Measurements from ENCODE around the gene TSSC4.

The TSSC4 gene

DNA sequence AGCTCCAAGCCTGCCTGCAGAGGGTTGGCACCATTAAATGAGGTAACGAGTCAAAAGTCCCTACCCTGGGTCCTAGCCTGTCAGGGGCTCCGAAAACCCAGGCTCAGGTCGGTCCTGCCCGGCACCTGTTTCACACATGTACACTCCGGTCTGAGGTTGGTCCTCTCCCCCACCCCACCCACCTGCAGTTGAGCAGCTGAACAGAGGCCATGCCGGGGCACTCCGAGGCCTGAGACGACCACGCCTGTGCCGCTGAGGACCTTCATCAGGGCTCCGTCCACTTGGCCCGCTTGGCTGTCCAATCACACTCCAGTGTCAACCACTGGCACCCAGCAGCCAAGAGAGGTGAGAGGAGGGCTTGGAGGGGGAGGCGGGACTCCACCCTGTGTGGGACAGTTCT, 1.6 kb downstream of the TSSC4 start:
- DNase-seq: no peak

DNA sequence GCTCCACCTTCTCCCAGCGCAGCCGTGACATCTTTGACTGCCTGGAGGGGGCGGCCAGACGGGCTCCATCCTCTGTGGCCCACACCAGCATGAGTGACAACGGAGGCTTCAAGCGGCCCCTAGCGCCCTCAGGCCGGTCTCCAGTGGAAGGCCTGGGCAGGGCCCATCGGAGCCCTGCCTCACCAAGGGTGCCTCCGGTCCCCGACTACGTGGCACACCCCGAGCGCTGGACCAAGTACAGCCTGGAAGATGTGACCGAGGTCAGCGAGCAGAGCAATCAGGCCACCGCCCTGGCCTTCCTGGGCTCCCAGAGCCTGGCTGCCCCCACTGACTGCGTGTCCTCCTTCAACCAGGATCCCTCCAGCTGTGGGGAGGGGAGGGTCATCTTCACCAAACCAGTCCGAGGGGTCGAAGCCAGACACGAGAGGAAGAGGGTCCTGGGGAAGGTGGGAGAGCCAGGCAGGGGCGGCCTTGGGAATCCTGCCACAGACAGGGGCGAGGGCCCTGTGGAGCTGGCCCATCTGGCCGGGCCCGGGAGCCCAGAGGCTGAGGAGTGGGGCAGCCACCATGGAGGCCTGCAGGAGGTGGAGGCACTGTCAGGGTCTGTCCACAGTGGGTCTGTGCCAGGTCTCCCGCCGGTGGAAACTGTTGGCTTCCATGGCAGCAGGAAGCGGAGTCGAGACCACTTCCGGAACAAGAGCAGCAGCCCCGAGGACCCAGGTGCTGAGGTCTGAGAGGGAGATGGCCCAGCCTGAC, 2.5 kb downstream of the TSSC4 start:
- no peak for DNase-seq

DNA sequence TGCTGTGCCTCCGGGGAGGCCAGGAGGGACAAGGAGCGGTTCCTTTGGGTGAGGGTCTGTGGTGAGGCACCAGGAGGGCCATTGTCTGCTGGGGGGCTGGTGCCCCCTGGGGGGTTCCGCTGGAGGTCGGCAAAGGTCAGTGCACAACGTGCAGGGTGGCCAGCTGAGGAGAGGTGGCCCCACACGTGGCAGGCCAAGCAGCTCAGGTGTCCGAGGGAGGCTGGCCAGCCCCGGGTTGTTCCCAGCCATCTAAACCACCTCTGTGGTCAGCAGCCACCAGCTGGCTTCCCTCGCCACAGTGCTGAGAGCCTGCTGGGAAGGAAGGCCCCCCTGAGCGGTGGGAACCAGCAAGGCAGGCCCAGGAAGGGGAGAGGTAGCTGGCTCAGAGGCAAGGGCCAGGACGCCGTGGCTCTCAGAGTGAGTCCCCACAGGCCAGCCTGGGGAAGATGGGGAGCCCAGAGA, 4.2 kb downstream of the TSSC4 start:
- DNase-seq: no peak

DNA sequence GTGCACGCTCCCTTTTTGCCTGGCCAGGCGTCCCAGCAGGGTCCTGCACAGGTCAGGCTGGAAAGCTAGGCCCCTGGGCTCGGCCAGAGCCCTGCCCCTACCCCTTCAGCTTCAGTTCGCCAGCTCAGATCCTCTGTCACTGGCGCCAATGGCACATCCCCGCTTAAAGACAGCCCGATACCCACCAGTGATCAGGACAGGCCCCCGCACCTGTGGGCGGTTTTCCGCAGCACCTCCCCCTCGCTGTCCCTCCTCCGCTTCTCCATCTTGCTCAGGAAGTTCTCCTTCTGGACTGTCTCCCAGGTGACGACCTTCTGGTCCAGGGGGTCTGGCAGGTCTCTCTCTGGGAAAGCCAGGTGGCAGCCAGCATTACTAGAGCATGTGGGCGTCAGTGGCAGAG, 5.9 kb downstream of the TSSC4 start:
- no peak for DNase-seq

DNA sequence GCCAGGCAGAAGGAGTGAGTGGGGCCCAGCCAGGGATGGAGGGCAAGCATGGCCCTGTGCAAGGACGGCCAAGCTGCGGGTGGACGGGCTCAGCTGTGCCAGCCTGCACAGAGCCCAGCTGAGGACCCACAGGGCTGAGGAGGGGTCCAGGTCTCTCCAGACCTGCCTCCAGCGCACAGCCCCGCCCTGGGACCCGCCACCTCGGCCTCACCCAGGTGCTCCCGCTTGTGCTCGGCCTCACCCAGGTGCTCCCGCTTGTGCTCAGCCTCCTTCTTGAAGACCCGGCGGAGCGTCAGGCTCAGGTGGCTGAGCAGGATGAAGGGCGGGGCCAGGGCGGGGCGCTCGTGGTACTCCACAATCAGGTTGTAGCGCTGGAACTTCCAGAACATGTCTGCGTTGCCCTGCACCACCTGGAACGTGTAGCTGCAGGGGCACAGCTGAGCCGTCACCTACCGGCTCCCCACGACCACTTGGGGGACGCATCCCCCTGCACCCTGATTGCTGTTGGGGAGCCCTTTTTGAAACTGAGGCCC, 6.4 kb downstream of the TSSC4 start:
- DNase-seq: no peak

DNA sequence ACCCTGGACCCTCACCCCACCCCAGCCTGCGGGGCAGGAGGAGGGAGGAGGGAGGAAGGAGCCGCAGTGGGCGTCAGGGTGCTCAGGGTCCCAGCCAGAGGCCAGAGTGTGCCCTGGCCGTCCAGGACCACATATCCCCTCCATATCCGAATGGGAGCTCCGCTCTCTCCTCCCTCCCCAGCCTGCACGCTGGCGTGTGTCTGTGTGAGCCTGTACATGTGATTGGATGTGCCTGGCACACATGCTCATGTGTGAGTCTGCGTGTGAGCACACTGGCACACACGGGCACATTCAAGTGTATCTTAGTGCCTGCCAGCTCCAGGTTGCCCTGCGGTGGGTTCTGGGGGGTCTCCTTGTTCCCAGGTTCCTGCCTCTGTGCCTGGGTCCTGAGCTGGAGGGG, 8.1 kb downstream of the TSSC4 start:
- no peak for DNase-seq

DNA sequence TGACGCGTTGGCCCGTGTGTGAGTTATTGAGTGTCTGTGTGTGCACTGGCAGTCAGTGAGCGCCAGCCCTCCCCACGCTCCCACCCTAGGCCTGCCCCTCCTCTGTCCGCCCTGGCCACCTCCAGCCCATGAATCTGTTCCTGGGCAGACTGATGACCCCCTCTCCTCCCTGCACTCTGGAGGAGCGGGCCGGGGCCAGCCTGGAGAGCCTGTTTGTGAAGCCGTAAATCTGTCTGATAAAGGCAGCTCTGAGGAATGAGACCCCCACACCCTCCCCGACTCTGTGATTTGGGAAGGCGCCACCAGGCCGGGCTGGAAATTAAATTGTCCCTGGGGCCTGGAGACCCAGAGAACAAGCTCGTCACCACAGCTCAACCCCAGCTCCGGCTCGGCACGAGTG, 8.6 kb downstream of the TSSC4 start:
- DNase-seq: no peak

DNA sequence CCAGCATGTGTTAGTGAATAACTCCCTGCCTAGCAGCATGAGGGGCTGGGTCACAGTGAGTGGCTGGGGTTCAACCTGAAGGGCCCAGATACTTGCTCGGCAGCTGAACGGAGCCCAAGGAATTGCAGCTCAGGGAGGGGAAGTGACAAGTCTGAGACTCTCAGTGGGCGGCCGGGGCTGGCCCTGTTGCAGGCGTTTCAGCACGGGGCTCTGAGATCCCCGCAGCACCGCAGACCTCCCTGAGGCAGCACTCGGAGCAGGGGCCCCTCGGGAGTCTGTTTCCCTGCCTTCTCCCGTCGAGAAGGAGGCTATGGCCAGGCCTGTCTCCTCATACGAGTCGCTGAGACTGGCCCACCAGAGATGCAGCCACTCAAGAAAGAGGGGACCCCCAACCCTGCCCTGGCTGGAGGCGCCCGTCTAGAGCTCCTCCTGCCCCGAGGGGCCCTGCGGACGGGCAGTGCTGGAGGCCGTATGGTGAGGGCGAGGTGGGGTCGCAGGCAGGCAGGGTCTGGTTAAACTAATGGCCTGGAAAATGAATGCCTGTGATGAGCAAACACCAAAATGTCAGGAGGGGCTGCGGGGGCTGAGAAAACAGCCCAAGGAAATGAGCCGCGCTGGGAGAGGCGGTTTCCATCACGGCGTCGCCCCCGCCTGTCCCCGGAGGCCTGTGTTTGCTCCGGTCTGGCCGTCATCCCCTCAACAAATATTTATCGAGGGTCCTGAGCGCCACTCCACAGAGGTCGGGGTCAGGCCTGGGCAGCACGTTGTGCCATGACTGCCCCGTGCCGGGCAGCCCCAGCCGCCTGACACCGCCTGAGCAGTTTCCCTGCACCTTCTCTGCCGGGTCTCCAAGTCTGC, 9.3 kb downstream of the TSSC4 start:
- no peak for DNase-seq

DNA sequence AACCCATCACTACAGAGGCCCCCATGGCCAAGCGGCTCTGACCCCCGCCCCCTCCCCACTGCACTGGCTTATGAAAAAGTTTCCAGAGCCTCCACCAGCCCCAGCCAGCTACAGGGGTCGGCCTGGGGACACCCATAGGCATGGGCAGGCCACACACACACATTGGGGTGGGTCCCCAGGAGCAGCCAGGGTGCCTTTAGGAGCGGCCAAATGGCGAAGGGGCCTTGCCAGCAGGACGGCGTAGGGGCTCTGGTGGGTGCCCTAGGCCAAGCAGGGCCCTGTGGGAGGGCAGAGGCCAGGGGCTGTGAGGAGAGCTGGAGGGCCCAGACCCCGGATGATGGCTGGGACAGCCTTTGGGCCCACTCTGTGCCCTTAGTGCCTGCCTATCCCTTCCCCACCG, 10.1 kb downstream of the TSSC4 start:
- no peak for DNase-seq

DNA sequence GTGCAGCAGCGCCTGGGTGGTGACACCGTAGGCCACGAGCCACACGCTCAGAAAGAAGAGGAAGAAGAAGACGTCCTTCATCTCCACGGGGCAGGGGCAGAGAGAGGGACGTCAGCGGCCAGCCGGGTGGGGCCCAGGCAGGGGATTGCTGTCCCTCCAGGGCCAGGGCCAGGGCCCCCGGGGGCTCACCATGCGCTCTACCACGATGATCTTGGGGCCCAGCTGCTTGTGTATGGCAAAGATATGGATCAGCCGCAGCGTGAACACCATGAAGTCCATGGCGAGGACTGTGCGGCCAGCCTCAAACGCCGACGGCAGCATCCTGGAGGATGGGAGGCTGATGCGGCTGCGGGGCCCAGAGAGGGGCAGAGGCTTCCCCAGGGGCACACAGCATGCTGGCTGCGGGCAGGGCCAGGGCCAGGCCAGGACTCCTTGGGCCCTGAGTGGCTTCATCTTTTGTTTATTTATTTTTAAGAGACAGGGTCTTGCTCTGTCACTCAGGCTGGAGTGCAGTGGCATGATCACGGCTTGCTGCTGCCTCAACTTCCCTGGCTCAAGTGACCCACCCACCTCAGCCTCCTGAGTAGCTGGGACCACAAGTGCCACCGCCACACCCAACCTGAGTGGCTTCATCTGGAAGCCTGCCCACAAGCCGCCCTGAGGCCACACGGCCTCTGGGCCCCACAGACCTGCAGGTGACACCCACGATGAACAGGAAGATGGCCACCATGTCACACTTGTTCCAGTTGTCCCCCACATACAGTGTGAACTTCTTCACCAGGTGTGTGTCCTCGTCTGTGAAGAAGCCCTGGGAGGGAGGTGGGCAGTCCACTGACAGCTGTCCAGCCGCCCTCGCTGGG, 11.1 kb downstream of the TSSC4 start:
- no peak for DNase-seq

DNA sequence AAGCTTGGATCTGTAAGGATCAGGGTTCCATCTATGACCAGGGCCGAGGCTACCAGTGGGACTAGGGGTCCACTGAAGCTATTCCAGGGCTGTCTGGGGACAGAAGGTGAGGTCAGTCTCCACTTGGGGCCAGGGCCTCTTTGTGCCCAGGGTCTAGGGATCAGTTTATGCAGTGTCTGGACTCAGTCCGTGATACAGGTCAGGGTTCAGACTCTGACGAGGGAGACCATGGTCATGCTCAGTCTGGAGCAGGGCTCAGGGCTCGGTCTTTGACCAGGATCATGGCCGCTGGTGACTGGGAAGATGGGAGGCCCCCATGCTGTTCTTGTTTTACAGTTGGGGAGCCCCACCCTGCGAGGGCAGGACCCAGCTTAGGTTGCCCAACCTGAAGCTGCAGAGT, 11.8 kb downstream of the TSSC4 start:
- no peak for DNase-seq

DNA sequence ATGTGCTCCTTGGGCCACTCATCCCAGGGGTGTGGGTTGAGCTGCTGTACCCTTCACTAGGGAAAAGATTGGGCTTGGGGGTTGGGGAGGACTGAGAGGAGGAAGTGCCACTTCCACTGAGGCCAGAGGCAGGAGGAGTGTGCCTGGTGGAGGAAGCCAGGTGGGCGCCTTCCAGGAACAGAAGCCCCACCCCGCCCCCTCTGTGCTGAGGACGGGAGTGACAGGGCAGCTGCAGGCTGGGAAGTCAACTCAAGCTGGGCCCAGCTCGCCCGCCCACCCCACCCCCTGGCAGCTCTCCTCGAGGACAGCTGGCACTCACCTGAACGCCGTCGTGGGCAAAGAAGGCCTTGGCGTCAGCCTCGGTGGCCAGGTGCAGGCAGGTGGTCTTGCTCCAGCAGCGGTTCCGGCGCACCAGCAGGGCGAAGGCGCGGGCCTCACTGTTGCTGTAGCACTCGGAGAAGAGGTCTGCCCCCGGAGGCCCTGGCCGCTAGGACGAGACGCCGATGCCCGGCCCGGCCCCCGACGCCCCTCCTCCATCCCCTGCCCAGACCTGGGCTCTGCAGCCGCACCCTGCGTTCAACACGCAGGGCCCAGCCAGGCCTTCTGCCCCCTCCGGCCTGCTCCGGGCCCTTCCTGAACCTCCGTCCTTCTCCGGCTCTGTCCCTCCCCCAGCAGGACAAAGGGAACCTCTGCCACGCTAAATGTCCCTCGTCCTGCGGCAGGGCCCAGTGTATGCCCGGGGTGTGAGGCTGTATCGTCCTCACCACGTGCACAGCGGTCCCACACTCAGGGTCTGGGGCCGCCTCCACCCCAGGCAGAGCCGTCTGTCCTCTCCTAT, 13.4 kb downstream of the TSSC4 start:
- DNase-seq: no peak

DNA sequence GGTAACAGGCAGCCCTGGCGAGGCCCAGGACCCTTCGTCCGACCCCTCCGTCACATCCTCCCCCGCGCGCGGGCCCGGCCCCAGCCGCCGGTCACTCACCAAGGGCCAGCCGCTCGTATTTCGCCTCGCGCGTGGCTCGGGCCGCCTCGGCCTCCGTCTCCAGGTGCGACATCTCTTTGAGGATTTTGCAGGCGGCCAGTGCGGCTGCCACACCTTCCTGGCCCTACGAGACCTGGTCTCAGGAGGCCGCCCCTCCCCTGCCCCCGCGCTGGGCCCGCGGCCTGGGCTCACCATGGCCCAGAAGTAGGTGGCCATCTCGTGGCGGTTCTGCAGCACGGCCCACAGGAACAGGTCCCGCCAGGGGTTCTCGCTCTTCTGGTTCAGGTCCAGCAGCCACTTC, 14.1 kb downstream of the TSSC4 start:
- DNase-seq: no peak

DNA sequence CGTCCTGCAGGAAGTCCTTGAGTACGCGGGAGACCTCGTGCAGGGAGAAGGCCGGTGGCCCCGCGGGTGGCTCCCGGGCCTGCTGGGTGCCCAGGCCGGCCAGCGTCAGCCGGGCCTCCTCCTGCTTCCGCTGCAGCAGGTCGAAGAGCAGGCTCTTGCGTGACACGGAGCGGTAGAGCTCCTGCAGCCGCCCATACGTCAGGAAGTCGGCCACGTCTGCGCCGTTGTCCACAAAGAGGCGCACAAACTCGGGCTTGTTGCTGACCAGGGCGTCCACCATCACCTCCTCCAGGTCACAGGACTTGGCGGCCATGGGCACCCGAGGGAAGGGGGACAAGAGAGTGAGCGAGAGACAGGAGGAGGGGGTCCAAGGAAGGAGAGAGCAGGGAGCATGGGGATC, 14.6 kb downstream of the TSSC4 start:
- no peak for DNase-seq

DNA sequence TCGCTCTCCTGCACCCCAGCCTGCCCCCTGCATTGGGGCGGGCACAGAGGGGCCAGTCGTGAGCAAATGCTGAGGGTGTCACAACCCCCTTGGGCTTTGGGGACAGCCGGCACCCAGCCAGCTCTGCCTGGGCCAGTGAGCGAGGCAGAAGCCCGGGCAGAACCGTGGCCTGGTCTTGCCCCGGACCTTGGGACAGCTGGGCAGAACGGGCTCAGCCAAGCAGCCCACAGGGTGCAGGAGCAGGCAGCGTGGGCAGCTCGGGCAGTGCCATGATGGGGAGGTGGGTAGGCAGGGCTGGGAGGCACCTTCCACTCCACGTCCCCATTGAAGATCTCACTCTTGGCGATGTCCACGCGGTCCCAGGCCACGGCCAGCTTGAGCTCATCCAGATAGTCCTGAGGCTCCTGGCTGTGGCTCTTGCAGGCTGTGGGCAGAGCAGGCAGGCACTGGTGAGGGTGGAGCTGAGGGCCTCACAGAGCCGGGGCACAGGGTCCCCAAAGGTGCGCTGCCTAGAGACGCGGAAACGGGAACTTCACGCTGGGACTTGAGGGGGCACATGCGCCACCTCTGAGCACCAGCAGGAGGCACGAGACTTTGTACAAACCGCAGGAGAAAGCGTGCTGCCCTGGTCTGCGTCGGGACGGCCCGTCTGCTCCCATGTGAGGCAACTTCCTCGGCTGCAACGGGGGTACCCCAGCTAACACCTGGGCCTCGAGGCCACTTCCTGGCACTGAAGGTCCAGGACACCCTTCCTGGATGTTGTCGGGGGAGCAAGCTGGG, 15.2 kb downstream of the TSSC4 start:
- no peak for DNase-seq

DNA sequence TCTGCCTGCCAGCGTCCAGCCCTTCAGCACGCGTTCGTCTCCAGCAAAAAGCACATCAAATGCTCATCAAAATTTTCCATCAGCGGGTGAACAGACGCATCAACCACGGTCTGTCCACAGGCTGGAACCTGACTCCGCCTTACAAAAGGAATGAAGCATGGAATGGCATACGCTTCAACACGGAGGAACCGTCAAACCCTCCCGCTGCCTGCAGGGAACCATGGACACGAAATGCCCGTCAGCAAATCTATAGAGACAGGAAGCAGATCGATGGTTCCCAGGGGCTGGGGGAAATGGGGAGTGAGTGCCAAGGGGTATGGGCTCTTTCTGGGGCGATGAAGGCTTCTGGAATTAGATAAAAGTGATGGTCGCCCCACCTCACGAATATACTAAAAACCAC, 16.2 kb downstream of the TSSC4 start:
- no peak for DNase-seq

DNA sequence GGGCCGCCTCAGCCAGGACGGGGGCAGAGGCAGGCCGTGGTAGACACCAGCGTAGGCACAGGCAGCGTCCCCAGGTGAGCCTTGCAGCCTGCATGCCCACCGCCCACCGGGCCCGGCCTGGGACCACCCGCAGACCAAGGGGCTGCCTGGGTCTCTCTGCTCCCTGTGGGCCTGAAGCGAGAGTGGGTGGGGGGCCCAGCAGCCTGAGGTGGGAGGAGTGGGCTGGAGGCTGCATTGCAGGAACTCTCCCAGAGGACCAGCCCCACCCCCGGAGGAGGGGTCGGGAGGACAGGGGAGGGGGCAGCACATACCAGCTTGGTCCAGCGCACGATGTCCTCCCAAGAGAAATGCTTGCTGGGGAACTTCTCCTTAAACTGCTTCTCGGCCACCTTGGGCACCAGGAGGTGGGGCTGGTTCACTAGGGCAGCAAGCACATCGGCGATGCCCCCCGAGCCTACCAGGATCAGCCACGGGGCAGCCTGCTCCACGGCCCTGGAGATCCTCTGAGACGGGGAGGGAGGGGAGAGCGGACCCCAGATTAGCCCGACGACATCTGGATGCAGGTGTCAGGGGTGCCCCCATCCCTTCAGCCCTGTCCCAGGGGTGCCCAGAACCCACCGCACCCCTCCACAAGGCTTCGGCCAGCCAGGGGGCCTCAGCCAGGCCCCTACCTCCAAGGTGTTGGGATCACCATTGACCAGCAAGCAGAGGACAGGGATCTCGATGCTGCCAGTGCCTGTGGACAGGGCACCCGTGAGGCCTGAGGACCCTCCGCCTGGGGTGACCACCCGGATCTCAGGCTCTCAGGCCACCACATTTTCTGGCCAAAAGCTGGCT, 17.5 kb downstream of the TSSC4 start:
- DNase-seq: no peak

DNA sequence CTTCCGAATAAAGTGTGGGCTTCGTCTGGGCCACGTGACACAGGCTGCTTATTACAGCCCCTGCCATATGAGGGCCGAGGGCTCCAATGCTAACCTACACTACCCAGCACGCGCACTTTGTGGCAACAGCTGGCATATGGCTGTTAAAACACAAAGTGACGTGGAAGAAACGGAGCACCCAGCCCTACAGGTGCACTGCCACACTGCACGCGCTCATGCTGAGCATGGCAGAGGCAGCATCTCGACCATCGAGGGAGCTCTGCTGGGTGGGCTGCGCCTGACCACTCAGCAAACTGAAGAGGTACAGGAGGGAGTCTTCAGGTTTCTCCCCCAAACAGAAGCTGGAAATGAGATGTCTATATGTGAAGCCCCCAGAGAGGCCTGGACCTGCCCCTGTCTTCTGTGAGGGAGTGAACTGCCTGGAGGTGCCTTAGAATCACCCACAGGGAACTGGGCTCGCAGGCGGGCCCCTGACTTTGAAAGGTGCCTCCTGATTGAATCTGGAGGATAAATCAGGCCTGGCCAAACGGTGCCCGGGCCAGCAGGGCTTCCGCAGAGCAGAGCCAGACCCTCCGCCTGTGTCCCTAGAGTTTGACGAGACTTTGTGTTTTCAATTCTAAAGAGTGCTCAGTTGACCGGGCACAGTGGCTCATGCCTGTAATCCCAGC, 18.3 kb downstream of the TSSC4 start:
- DNase-seq: no peak

DNA sequence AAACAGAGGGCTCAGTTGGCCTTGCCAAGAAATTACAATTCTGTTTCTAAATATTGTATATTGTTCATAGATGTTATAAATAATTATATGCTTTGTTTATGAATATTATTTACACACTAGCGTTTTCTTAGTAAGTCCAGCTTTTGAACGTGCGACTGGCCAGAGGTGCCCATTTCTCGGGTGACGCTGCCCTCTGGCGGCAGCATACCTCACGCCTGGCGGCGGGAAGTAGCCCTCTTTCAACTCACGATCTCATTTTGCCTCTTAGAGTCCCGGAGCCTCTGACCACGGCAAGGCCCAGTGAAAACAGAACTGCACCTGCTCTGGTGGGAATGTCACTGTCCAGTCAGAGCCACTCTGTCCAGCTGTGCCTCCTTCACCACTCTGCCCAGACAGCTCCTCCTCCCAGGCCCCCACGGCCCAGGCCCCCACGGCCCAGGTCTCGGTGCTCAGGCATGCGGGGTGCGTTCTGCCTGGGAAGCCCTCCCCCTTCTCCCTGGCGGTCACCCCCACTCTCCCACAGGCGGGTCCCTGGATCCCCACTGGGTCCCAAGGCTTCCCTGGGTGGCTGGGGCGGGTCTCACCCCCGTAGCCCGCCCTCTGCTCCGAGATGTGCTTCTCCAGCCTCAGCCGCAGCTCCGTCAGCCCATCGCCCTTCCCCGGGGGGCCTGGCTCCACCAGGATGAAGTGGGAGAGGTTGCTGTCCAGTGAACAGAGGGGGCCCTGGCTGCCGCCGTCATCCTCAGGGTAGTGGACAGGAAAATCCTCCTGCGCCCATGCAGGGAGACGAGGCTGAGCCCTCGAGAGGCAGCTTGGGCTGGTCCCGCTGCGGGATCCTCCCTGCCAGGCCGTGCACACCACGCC, 19.3 kb downstream of the TSSC4 start:
- DNase-seq: peak; percentile 66 to 69
